NCI-H2171 treated with DMSO at 0.1 percent for 48 hours (cell line): Measurements from ENCODE around the gene TRIM34.
"Not testable (repeated sequence)": the region's sequence is repeated elsewhere in the genome, so short reads cannot be mapped to it uniquely, and the experiment has no call there.

ENCODE experiments used
- DNase-seq: peaks from one replicate; lab custom pipeline; 2025; lab: John Stamatoyannopoulos, UW

TRIM34 gene

DNA sequence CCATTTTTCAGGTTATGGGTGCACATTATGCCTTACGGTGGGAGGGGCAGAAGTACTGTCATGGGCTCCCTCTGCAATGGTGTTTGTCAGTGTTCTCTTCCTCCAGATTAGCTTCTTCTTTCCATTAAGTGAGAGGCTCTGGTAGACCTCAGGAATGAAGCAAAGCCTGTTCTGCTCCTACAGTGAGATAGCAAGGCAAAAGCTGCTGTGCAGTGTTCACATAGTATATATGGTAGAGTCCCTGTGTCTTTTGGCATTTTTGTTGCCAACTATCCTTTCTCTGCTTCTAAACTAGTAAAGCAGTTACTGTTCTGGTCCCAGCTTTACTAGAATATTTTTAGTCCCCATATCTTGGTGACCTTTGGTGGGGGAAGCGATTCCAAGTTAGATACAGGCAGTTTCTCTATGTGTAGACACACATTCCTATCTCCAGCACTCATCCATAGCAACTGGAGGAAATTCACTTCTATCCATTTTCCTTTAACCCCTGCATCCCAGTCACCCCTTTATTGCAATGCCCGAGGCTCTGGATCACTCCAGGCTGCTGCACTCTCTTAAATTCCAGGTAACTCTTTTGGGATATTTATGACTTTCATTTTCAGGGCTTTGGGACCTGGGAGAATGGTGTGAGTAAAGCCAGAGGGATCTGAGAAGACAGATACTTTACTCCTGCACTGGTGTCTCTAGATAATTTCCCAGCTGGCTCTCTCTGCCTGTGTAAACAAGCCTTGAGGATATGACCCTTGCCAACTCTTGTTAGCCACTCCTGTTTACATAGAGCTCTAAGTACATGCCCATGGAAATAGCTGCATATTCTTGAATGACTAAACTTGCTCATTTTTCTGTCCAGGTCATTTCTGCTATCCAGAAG lies 3.9 kb upstream of the TRIM34 start:
- no peak for DNase-seq

DNA sequence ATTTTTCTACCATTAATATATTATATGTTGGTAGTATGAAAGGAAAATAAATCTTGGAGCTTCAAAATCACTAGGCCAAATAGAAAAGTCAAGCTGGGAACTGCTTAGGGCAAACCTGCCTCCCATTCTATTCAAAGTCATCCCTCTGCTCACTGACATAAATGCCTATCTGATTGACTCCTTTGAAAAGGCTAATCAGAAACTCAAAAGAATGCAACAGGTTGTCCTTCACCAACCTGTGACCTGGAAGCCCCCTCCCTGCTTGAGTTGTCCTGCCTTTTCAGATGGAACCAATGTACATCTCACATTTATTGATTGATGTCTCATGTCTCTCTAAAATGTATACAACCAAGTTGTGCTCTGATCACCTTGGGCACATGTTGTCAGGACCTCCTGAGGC lies 3.2 kb upstream of the TRIM34 start:
- no peak for DNase-seq

DNA sequence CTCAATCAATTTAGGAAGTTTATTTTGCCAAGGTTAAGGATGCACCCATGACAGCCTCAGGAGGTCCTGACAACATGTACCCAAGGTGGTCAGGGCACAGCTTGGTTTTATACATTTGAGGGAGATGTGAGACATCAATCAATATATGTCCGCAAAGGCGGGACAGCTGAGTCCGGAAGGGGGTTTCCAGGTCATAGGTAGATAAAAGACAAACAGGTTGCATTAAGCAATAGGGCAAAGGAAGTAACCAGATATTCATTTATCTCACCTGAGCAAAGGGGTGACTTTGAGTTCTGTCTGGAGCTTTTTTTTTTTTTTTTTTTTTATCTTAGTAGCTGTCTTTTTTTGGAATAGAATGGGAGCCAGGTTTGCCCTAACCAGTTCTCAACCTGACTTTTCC lies 2.0 kb upstream of the TRIM34 start:
- DNase-seq: no peak

DNA sequence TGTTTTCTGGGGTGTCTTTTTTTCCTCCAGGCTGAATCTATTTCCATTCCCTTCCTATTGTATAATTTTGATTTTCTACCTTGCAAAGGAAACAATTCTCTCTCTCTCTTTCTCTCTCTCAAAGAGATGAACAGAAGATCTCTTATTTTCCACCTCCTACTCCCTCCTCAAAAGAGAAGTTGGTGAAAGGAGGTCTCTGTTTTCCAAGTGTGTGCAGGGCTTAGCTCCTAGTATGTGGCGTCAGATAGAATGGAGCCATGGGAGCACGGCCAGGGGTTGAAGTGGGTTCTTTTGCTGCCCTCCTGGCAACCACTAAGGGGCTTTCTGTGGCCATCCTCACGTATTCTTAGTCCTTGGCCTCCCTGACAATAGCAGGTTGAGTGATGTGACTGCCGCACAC lies 480 bp downstream of the TRIM34 start:
- DNase-seq: no peak

DNA sequence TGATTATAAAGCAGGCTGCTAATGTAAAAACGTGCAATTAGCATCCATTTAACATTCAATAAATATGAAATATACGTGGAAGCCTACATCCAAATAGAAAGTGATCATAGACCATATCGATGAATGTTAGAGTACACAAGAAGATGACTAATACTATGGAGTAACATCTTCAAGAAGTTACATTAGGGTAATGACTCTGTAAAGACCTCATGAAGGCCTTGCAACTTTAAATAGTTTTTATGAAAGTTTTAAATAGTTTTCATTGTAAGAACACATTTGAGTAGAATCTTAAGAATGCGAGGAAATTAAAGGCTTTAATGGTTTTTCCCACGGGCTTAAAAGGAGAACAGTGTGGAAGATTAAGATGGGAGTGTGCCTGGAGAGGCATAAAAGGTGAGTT lies 1.4 kb downstream of the TRIM34 start:
- no peak for DNase-seq

DNA sequence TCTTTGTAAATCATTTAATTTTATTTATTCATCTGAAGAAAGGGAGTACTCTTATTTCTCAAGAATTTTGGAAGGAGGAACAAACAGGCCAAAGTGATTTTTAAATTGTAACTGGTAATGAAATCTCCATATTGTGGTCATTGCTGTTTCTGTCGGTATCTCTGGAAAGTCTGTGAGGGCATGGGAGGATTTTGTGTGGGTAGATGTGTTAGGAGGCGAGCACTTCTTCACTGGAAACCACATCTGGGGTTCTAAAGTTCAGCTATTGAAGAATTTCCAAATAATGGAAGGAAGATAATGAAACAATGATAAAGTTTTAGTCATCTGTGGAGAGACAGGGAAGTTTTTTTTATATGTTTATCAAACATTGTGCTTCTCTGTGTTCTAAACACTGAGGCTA lies 6.6 kb downstream of the TRIM34 start:
- no peak for DNase-seq

DNA sequence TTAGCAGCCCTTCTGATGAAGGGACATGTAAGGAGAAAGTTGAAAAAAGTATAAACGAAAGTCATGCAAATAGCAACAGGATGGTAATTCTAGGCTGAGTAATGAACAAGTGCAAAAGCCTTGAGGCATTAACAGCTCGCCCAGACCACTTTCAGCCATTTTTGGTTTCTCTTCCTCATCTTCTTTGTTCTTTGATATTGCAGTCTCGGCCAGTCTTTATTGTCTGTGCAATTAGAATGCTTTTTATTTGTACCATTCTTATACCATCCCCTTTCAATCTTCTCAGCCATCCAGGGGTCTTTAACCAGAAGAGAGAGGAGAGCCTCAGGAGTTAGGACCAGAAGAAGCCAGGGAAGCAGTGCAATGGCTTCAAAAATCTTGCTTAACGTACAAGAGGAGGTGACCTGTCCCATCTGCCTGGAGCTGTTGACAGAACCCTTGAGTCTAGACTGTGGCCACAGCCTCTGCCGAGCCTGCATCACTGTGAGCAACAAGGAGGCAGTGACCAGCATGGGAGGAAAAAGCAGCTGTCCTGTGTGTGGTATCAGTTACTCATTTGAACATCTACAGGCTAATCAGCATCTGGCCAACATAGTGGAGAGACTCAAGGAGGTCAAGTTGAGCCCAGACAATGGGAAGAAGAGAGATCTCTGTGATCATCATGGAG lies 7.3 kb downstream of the TRIM34 start:
- no peak for DNase-seq

DNA sequence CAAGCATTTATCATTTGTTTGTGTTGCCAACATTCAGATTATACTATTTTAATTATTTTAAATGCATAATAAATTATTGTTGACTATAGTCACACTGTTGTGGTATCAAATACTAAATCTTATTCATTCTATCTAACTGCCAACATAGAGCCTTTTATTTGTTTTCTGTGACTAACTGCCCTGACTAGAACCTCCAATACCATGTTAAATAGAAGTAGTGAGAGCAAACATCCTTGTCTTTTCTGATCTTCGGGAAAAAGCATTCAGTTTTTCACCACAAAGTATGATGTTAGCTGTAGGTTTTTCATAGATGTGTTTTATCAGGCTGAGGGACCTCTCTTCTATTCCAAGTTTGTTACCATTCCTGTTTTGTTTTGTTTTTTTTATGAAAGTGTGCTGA lies 15.2 kb downstream of the TRIM34 start:
- no peak for DNase-seq

DNA sequence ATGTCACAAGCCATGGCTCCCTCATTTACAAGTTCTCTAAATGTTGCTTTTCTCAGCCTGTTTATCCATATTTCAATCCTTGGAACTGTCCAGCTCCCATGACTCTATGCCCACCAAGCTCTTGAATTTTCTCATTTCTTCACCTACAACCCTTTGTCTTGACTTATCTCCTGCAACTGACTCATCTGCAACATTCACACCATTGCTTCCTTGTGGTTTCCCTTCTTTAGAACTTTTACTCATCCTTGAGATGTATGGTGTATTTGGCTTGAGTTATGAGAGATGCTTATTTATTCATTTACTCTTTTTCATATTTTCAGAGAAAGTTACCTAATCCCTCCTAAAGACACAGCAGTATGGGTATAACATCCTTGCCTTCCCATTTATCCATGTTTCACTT lies 18.8 kb downstream of the TRIM34 start:
- DNase-seq: no peak

DNA sequence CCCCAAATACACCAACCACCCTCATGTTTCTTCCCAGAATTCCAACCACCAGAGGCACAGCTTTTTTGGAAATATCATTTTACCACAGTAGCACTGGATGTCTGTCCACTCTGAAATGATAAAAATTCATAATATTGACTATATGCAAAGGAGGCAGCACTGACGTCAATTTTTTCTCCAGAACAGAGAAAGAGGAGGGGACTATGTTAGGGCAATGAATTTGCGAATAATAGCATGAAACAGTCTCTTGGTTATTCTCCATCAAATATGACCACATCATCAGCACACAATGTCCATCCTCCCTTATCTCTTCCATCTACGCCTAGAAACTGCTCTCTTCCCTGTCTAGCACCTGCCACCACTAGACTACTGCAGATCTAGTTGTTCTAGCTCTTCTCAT lies 21.3 kb downstream of the TRIM34 start:
- no peak for DNase-seq

DNA sequence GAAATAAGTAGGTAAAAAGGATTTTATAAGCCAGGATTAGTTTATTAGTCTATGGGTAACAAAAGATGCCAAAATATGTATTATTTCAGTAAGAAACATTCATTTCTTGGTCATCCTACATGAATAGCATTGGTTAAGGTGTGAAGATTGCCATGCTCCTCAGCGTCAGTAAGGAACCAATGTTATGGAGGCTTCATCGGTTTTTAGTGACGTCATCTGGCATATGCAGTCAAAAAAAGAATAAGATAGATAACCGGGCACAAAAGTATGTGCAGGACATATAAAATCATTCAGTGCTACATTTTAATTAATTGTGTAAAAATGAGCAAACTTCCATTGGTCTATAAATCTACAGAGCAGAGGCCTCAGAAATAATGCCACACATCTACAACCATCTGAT lies 30.7 kb downstream of the TRIM34 start:
- DNase-seq: no peak

DNA sequence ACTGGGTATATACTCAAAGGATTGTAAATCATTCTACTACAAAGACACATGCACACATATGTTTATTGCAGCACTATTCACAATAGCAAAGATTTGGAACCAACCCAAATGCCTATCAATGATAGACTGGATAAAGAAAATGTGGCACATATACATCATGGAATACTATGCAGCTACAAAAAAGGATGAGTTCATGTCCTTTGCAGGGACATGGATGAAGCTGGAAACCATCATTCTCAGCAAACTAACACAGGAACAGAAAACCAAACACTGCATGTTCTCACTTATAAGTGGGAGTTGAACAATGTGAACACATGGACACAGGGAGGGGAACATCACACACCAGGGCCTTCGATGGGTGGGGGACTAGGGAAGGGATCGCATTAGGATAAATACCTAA lies 32.2 kb downstream of the TRIM34 start:
- not testable (repeated sequence) for DNase-seq

DNA sequence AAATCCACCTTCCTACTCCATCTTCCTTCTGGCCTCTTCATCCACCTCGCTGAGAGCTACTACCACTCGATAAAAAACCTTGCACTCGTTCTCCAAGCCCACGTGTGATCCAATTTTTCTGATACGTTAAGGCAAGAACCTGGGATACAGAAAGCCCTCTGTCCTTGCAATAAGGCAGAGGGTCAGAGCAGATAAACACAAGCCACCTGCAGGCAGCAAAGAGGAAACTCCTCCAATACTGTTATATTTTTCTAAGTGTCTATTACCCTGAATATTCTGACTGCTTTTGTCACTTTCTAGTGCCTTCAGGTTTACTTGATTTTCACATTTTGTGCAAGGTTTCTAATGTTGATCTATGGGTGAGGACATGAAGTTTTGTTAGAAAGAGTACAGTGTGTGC lies 33.5 kb downstream of the TRIM34 start:
- no peak for DNase-seq

DNA sequence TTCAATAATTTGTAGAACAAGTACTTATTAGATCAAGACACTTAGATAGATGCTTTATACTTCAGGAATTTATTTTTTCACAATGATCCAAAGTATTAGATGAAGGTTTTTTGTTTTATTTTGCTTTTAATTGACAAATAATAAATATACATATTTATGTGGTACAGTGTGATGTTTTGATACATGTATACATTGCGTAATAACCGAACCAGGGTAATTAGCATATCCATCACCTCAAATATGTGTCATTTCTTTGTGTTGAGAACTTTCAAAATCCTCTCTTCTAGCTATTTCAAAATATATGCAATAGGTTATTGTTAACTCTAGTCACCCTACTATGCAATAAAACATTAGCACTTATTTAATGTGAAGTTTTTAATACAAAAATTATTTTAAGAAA lies 38.7 kb downstream of the TRIM34 start:
- no peak for DNase-seq

DNA sequence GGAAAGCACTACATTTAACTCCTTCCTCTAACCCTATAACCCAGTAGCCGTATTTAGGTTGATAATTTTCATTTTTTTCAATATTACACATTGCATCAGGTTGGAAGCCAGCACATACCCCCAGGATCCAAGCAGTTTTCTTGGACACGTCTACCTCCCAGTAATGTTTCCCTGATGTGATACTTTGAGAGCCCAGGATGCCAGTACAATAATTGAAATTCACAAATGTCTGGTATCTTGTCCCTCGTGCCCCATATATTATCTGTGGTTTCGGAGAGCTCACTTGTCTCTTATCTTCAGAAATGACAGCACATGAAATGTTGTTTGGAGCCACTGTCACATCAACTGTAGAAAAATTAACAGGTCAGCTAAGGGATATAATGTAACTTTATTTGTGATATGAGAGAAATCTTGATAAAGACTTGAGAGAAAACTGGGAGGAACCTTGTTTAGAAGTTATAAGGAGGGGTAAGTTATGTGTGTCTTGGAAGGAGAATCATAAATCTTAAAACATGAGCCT lies 40.3 kb downstream of the TRIM34 start:
- DNase-seq: no peak

DNA sequence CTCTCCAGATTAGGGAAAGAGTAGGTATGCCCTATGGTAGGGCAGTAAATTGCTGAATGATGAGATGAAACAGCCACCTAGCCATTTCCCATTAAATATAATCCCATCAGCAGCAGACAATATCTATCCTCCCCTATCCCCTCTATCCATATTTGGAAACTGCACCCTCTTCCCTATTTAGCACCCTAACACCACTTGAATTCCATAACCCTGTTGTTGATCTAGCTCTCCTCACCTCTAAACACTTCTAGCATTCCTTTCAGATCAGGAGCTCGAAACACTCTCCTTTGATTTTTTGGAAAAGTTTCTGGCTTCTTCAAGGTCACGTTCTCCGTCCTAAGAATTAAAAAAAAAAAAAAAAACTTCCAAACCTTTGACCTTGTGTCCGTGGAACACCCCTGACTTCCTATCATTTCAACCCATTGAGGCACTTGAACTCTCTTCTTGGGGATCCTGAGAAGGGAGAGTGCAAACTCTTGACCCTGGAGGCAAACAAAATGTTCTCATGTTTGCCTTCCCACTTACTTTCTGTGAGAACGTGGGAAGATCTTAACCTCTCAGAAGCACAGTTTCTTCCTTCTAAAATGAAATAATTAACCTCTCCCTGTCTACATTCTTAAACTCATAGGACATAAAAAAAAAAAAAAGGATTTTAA lies 41.1 kb downstream of the TRIM34 start:
- no peak for DNase-seq

DNA sequence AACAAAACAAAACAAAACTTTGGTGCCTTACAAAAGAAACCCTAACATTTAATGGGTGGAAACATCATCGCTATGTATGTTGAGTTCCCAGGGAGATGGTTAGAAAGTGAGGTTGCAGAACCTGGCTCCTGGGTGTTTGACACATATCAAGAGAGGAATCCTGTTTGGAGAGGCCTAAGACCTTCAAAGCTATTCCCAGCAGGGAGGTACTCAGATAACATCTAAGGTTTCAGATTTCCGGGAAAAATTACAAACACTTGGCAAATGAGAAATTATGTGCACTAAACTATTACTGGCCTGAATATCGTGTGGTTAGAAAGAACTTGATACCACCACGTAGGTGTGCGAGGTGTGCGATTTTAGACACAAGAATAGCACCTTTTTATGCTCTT lies 41.6 kb downstream of the TRIM34 start:
- DNase-seq: no peak

DNA sequence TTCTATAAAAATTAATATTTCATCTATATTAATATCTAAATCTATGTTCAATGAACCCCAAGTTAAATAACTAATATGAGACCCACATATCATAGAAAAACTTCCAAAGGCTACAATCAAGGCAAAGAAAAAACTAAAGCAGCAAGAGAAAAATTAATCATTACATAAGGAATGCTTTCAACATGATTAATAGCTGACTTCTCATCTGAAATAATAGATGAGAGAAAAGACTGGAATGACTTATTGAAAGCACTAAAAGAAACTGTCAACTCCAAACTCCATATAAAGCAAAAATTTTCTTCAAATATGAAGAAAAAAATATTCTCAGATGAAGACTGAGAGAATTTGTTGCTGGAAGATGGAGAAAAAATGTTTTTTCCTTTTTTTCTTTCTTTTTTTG lies 47.0 kb downstream of the TRIM34 start:
- DNase-seq: no peak

DNA sequence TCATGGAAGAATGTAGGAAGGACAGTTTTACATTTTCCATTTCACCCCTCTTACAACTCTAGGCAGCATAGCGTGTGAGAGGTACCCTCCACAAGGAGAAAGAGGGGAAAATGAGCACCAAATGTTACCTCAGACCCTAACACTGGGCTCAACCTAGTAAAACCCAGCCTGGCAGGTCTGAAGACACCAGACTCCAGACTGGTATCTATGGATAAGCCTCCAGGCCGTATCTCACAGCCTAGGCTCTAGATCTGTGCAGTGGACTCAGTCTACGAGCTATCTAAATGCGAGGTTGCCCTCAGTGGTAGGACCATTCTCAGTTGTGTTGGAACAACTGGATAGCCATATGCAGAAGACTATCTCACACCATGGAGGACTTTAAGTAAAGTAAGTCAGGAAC lies 49.6 kb downstream of the TRIM34 start:
- DNase-seq: no peak

DNA sequence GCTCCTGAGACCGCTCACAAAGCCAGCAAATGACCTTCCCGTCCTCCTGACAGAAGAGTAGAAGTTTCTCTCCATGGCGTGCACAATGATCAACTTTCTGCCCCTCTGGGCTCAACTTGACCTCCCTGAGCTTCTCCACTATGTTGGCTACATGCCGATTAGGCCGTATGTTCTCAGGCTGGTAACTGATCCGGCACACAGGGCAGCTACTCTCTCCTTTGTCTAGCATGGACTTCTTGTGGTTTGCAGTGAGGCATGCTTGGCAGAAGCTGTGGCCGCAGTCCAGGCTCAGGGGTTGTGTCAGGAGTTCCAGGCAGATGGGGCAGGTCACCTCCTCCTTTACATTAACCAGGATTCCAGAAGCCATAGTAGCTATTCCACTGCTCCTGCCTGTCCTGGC lies 55.0 kb downstream of the TRIM34 start:
- DNase-seq: no peak

DNA sequence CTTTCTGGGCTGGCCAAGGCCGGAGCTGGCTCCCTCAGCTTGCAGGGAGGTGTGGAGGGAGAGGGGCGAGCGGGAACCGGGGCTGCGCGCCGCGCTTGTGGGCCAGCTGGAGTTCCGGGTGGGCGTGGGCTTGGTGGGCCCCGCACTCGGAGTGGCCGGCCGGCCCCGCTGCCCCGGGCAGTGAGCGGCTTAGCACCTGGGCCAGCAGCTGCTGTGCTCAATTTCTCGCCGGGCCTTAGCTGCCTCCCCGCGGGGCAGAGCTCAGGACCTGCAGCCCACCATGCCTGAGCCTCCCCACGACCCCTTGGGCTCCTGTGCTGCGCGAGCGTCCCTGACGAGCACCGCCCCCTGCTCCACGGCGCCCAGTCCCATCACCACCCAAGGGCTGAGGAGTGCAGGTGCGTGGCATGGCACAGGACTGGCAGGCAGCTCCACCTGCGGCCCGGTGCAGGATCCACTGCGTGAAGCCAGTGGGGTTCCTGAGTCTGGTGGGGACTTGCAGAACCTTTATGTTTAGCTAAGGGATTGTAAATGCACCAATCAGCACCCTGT lies 58.2 kb downstream of the TRIM34 start:
- DNase-seq: not testable (repeated sequence)

DNA sequence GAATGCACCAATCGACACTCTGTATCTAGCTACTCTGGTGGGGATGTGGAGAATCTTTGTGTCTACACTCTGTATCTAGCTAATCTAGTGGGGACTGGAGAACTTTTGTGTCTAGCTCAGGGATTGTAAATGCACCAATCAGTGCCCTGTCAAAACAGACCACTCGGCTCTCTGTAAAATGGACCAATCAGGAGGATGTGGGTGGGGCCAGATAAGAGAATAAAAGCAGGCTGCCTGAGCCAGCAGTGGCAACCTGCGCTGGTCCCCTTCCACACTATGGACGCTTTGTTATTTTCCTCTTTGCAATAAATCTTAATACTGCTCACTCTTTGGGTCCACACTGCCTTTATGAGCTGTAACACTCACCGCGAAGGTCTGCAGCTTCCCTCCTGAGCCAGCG lies 58.8 kb downstream of the TRIM34 start:
- DNase-seq: not testable (repeated sequence)
